MV-4-11 (cell line): ENCODE data around the gene GDI1.

ENCODE experiments used
- DNase-seq: peaks from one replicate; lab custom pipeline; 2025; lab: John Stamatoyannopoulos, UW

Gene GDI1

GRCh38 chrX:154481911-154482601 lies 45.1 kb downstream of the GDI1 start:
- DNase-seq: no peak

GRCh38 chrX:154482786-154483185 lies 45.8 kb downstream of the GDI1 start:
- DNase-seq: no peak

- no peak for DNase-seq
Measured at GRCh38 chrX:154483325-154483724, 46.4 kb downstream of the GDI1 start.

- DNase-seq: no peak
Measured at GRCh38 chrX:154484255-154485149, 47.5 kb downstream of the GDI1 start.

- DNase-seq: no peak
Measured at GRCh38 chrX:154485150-154486051, 48.4 kb downstream of the GDI1 start.

- DNase-seq: no peak
Measured at GRCh38 chrX:154486052-154486395, 49.1 kb downstream of the GDI1 start.

- peak; percentile 16 for DNase-seq
Measured at GRCh38 chrX:154486396-154487207, 49.6 kb downstream of the GDI1 start, which contains the start of gene UBL4A. Gene UBL4A, minus strand, starts transcription at chrX:154486615. Its CDS starts 31 bp downstream, at chrX:154486584.

- DNase-seq: no peak
Measured at GRCh38 chrX:154487518-154488290, 50.8 kb downstream of the GDI1 start.

GRCh38 chrX:154488336-154489075 lies 51.6 kb downstream of the GDI1 start:
- no peak for DNase-seq

GRCh38 chrX:154489182-154489581 lies 52.2 kb downstream of the GDI1 start:
- DNase-seq: no peak

- DNase-seq: no peak
Measured at GRCh38 chrX:154490021-154490413, 53.1 kb downstream of the GDI1 start.

- peak; percentile 88 for DNase-seq
Measured at GRCh38 chrX:154490414-154491083, 53.6 kb downstream of the GDI1 start, which contains the start of gene SLC10A3. Gene SLC10A3, minus strand, starts transcription at chrX:154490629. Its CDS starts 1,689 bp downstream, at chrX:154488940.
